IMR-90 (cell line): ENCODE data around the gene RPS2. TPM values are rescaled to one million over a fixed set of nuclear protein-coding genes. Genes with fewer than 3 reads are reported as not detected.

Experiments
- ATAC-seq: fragments of 200-7000 bp; cut with Tn5 transposase; 2 replicates; pipeline ENCODE4 v1.9.1; 2020; ENCODE audit warnings: low read depth, mild to moderate bottlenecking, moderate library complexity
- BruUV-seq: library from RNA; stranded (reverse); fragments of 400-500 nt; replicated peaks from 2 replicates; lab custom pipeline; 2021; lab: Mats Ljungman, UMichigan
- CTCF ChIA-PET: fragments of 300-600 bp; formaldehyde crosslinking; extraction: SDS; loops from one replicate; lab custom pipeline; 2021; ENCODE audit warnings: antibody characterized with exemption; lab: Yijun Ruan, JAX
- POLR2A ChIA-PET: fragments of 300-600 bp; sonication (Branson Sonifier 250); formaldehyde crosslinking; loops from one replicate; lab custom pipeline; 2022; ENCODE audit warnings: antibody characterized with exemption; ENCODE audit not compliant: unreplicated experiment; lab: Charles Lee
- DNase-seq: peaks from one replicate; pipeline ENCODE4 v3.0.0; 2013
- H2AFZ ChIP-seq: replicated peaks from 2 replicates; pipeline ENCODE3; 2013; ENCODE audit warnings: low read length, mild to moderate bottlenecking; ENCODE audit not compliant: poor library complexity
- H2AK5ac ChIP-seq: 2 replicates; pipeline ENCODE4 v1.6.1; 2013; ENCODE audit warnings: low read depth, low read length, inconsistent platforms
- H2AK9ac ChIP-seq: replicated peaks from 2 replicates; pipeline ENCODE3; 2013; ENCODE audit warnings: mild to moderate bottlenecking, low read depth, low read length, moderate library complexity; ENCODE audit not compliant: poor library complexity
- H2BK120ac ChIP-seq: 2 replicates; pipeline ENCODE4 v1.6.1; 2013; ENCODE audit warnings: low read depth, low read length, inconsistent platforms
- H2BK15ac ChIP-seq: 3 replicates; pipeline ENCODE4 v1.6.1; 2013; ENCODE audit warnings: low read depth, low read length, inconsistent platforms
- H2BK20ac ChIP-seq: 2 replicates; pipeline ENCODE4 v1.6.1; 2013; ENCODE audit warnings: low read depth, mild to moderate bottlenecking, inconsistent platforms, low read length, moderate library complexity
- H2BK5ac ChIP-seq: 2 replicates; pipeline ENCODE4 v1.6.1; 2013; ENCODE audit warnings: mild to moderate bottlenecking, low read depth, low read length, inconsistent platforms; ENCODE audit not compliant: poor library complexity, severe bottlenecking
- H3K14ac ChIP-seq: replicated peaks from 2 replicates; pipeline ENCODE4 v1.6.1; 2013; ENCODE audit warnings: low read depth, low read length, inconsistent platforms
- H3K18ac ChIP-seq: 2 replicates; pipeline ENCODE4 v1.6.1; 2013; ENCODE audit warnings: low read depth, low read length, control low read depth
- H3K23ac ChIP-seq: 2 replicates; pipeline ENCODE4 v1.6.1; 2013; ENCODE audit warnings: low read depth, low read length, inconsistent platforms
- H3K27ac ChIP-seq: 2 replicates; pipeline ENCODE4 v1.5.1; 2013; ENCODE audit warnings: mild to moderate bottlenecking, control low read depth, low read length; ENCODE audit not compliant: insufficient read depth
- H3K27me3 ChIP-seq: 2 replicates; pipeline ENCODE4 v1.6.1; 2013; ENCODE audit warnings: low read length; ENCODE audit not compliant: control insufficient read depth, insufficient read depth
- H3K36me3 ChIP-seq: 2 replicates; pipeline ENCODE4 v1.6.1; 2013; ENCODE audit warnings: low read length, mixed read lengths; ENCODE audit not compliant: control insufficient read depth, insufficient read depth
- H3K4ac ChIP-seq: 2 replicates; pipeline ENCODE4 v1.6.1; 2013; ENCODE audit warnings: low read depth, low read length, inconsistent platforms
- H3K4me1 ChIP-seq: 2 replicates; pipeline ENCODE4 v1.6.1; 2013; ENCODE audit warnings: low read length, mixed read lengths; ENCODE audit not compliant: control insufficient read depth, insufficient read depth
- H3K4me2 ChIP-seq: 2 replicates; pipeline ENCODE4 v1.6.1; 2013; ENCODE audit warnings: low read depth, mild to moderate bottlenecking, control low read depth, low read length, moderate library complexity
- H3K4me3 ChIP-seq: 2 replicates; pipeline ENCODE4 v1.5.1; 2013; ENCODE audit warnings: low read depth, mild to moderate bottlenecking, control low read depth, low read length, moderate library complexity; ENCODE audit not compliant: insufficient read depth
- H3K56ac ChIP-seq: 2 replicates; pipeline ENCODE4 v1.6.1; 2013; ENCODE audit warnings: low read length, inconsistent platforms; ENCODE audit not compliant: insufficient read depth; ENCODE audit errors: extremely low read depth
- H3K79me1 ChIP-seq, 2 experiments: 2 replicates each; pipeline ENCODE4 v1.6.1; 2013; ENCODE audit warnings: low read length in 2 of 2, inconsistent platforms in 1 of 2, low read depth in 1 of 2
- H3K9ac ChIP-seq: 2 replicates; pipeline ENCODE4 v1.6.1; 2013; ENCODE audit warnings: low read depth, low read length, control low read depth
- H3K9me1 ChIP-seq: 2 replicates; pipeline ENCODE4 v1.6.1; 2013; ENCODE audit warnings: low read length, inconsistent platforms; ENCODE audit not compliant: insufficient read depth
- H3K9me3 ChIP-seq: 2 replicates; pipeline ENCODE4 v1.6.1; 2013; ENCODE audit warnings: low read length; ENCODE audit not compliant: control insufficient read depth, insufficient read depth
- H4K20me1 ChIP-seq: 2 replicates; pipeline ENCODE4 v1.6.1; 2013; ENCODE audit warnings: low read length, inconsistent platforms; ENCODE audit not compliant: insufficient read depth
- H4K5ac ChIP-seq: 2 replicates; pipeline ENCODE4 v1.6.1; 2013; ENCODE audit warnings: mild to moderate bottlenecking, low read depth, low read length, control low read depth
- H4K8ac ChIP-seq, 2 experiments: 2 replicates each; pipeline ENCODE4 v1.6.1; 2013; ENCODE audit warnings: low read depth in 2 of 2, low read length in 2 of 2, control low read depth in 1 of 2, inconsistent platforms in 1 of 2
- H4K91ac ChIP-seq: 2 replicates; pipeline ENCODE4 v1.6.1; 2013; ENCODE audit warnings: low read depth, low read length, inconsistent platforms; ENCODE audit not compliant: insufficient read depth
- MXI1 ChIP-seq: IDR thresholded peaks from 2 replicates; pipeline ENCODE4 v1.6.1; 2012; ENCODE audit warnings: low read depth, mild to moderate bottlenecking, low read length, moderate library complexity, borderline replicate concordance
- WGBS, 2 experiments: methylation state at CpG; one replicate each; pipeline versions ENCODE4 v1.1.5 to v1.1.7; 2013; ENCODE audit warnings: missing lambda C conversion rate in 2 of 2; ENCODE audit not compliant: insufficient read length in 1 of 2; ENCODE audit errors: extremely low coverage in 2 of 2; 5-methylcytosine and 5-hydroxymethylcytosine counted together
- dilution Hi-C: fragments of 300-500 bp; cut with HindIII; formaldehyde crosslinking; loops from one replicate; pipeline ENCODE4 v1.14.3; 2018; ENCODE audit warnings: low sequenced_read_pairs; ENCODE audit not compliant: unreplicated experiment
- in situ Hi-C: fragments of 300-500 bp; cut with MboI; formaldehyde crosslinking; loops from 3 replicates; pipeline ENCODE4 v1.14.3; 2019; ENCODE audit warnings: low sequenced_read_pairs, inconsistent platforms, mixed read lengths
- intact Hi-C: fragments of 100-400 bp; cut with micrococcal nuclease; formaldehyde crosslinking; loops from 2 replicates; pipeline ENCODE4 v1.10.0; 2022
- polyA plus RNA-seq, 3 experiments: library from polyadenylated mRNA; depleted of rRNA; stranded (reverse); fragments of >200 nt; gene quantifications; 2 replicates each; pipeline ENCODE4 v1.2.3, GENCODE V29; 2012; ENCODE audit warnings: low replicate concordance in 1 of 3
- total RNA-seq: library from RNA; depleted of rRNA; stranded (reverse); fragments of >200 nt; gene quantifications from 2 replicates; pipeline ENCODE4 v1.2.3, GENCODE V29; 2012

Gene RPS2
- total and polyA plus RNA-seq, 2 of the 4 experiments (the other 2 are of a cell fraction): 2,703 to 6,941 TPM

DNA sequence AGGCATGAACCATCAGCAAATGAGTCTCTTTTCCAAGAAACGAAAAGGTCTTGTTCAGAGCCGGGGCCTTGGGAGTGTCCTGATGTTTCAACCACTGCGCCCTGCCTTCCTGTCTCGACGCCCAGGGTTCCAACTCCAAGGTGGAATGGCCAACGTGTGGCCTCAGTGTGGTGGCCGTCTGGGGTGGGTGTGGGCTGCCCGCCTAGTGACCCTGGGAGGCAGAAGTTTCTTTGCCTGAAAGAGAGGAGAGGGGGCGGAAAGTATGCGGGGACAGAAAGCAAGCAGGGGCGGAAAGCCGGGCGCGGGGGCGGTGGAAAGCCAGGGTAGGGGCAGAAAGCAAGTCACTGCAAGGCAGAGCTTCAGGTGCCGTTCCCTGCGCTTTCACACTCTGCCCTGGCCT, 25.7 kb downstream of the RPS2 start:
- POLR2A ChIA-PET: no interaction called here
- Histone ChIP-seq H3K4me1 (peaks cover 5% of the 10 kb centered on the region; the same call in 1 of the 2 replicates), H3K36me3 (peaks cover 23% of the 10 kb centered on the region), H4K20me1 (no peaks in the 10 kb centered on the region), H3K9ac (no peak overlapping the region), H4K91ac (no peak overlapping the region), H2BK120ac (no peak overlapping the region), H3K4me3 (no peak overlapping the region), H3K27ac (no peak overlapping the region), H3K9me1 (no peaks in the 10 kb centered on the region), H4K5ac (no peak overlapping the region), H3K79me1 (peaks cover 9 to 13% of the 10 kb centered on the region in 2 experiments; a peak in 3 of 4 replicates), H2AFZ (no peak overlapping the region), H3K9me3 (no peaks in the 10 kb centered on the region), H2BK15ac (no peak overlapping the region), H3K14ac (no peak overlapping the region), H3K56ac (no peak overlapping the region), H2AK5ac (no peak overlapping the region), H3K18ac (no peak overlapping the region), H3K23ac (no peak overlapping the region), H4K8ac (no peak overlapping the region), H2AK9ac (no peak overlapping the region), H2BK5ac (no peak overlapping the region), H3K4me2 (no peak overlapping the region), H2BK20ac (no peak overlapping the region), H3K4ac (no peak overlapping the region), H3K27me3 (no peaks in the 10 kb centered on the region)
- CTCF ChIA-PET: no interaction called here
- ATAC-seq: no peak
- intact Hi-C loops (no loop called here), dilution Hi-C loops (no loop called here), in situ Hi-C loops (no loop called here)
- TF ChIP-seq MXI1: no peak
- BruUV-seq: no TSS peak
- 95% methylated on average over 3 of the region's 17 CpGs; no CpG with 5 or more reads in 1 of the 2 experiments for WGBS, 2 experiments
- DNase-seq: no peak
